IMR-90 (cell line): Measurements from ENCODE around the gene S100A8. TPM values are rescaled to one million over a fixed set of nuclear protein-coding genes. Genes with fewer than 3 reads are reported as not detected.

Source experiments
- ATAC-seq: fragments of 200-7000 bp; cut with Tn5 transposase; 2 replicates; pipeline ENCODE4 v1.9.1; 2020; ENCODE audit warnings: low read depth, mild to moderate bottlenecking, moderate library complexity
- BruUV-seq: library from RNA; stranded (reverse); fragments of 400-500 nt; replicated peaks from 2 replicates; lab custom pipeline; 2021; lab: Mats Ljungman, UMichigan
- CTCF ChIA-PET: fragments of 300-600 bp; formaldehyde crosslinking; extraction: SDS; loops from one replicate; lab custom pipeline; 2021; ENCODE audit warnings: antibody characterized with exemption; lab: Yijun Ruan, JAX
- POLR2A ChIA-PET: fragments of 300-600 bp; sonication (Branson Sonifier 250); formaldehyde crosslinking; loops from one replicate; lab custom pipeline; 2022; ENCODE audit warnings: antibody characterized with exemption; ENCODE audit not compliant: unreplicated experiment; lab: Charles Lee
- DNase-seq: peaks from one replicate; pipeline ENCODE4 v3.0.0; 2013
- H2AFZ ChIP-seq: replicated peaks from 2 replicates; pipeline ENCODE3; 2013; ENCODE audit warnings: low read length, mild to moderate bottlenecking; ENCODE audit not compliant: poor library complexity
- H2AK5ac ChIP-seq: 2 replicates; pipeline ENCODE4 v1.6.1; 2013; ENCODE audit warnings: low read depth, low read length, inconsistent platforms
- H2AK9ac ChIP-seq: replicated peaks from 2 replicates; pipeline ENCODE3; 2013; ENCODE audit warnings: mild to moderate bottlenecking, low read depth, low read length, moderate library complexity; ENCODE audit not compliant: poor library complexity
- H2BK120ac ChIP-seq: 2 replicates; pipeline ENCODE4 v1.6.1; 2013; ENCODE audit warnings: low read depth, low read length, inconsistent platforms
- H2BK15ac ChIP-seq: 3 replicates; pipeline ENCODE4 v1.6.1; 2013; ENCODE audit warnings: low read depth, low read length, inconsistent platforms
- H2BK20ac ChIP-seq: 2 replicates; pipeline ENCODE4 v1.6.1; 2013; ENCODE audit warnings: low read depth, mild to moderate bottlenecking, inconsistent platforms, low read length, moderate library complexity
- H2BK5ac ChIP-seq: 2 replicates; pipeline ENCODE4 v1.6.1; 2013; ENCODE audit warnings: mild to moderate bottlenecking, low read depth, low read length, inconsistent platforms; ENCODE audit not compliant: poor library complexity, severe bottlenecking
- H3K14ac ChIP-seq: replicated peaks from 2 replicates; pipeline ENCODE4 v1.6.1; 2013; ENCODE audit warnings: low read depth, low read length, inconsistent platforms
- H3K18ac ChIP-seq: 2 replicates; pipeline ENCODE4 v1.6.1; 2013; ENCODE audit warnings: low read depth, low read length, control low read depth
- H3K23ac ChIP-seq: 2 replicates; pipeline ENCODE4 v1.6.1; 2013; ENCODE audit warnings: low read depth, low read length, inconsistent platforms
- H3K27ac ChIP-seq: 2 replicates; pipeline ENCODE4 v1.5.1; 2013; ENCODE audit warnings: mild to moderate bottlenecking, control low read depth, low read length; ENCODE audit not compliant: insufficient read depth
- H3K27me3 ChIP-seq: 2 replicates; pipeline ENCODE4 v1.6.1; 2013; ENCODE audit warnings: low read length; ENCODE audit not compliant: control insufficient read depth, insufficient read depth
- H3K36me3 ChIP-seq: 2 replicates; pipeline ENCODE4 v1.6.1; 2013; ENCODE audit warnings: low read length, mixed read lengths; ENCODE audit not compliant: control insufficient read depth, insufficient read depth
- H3K4ac ChIP-seq: 2 replicates; pipeline ENCODE4 v1.6.1; 2013; ENCODE audit warnings: low read depth, low read length, inconsistent platforms
- H3K4me1 ChIP-seq: 2 replicates; pipeline ENCODE4 v1.6.1; 2013; ENCODE audit warnings: low read length, mixed read lengths; ENCODE audit not compliant: control insufficient read depth, insufficient read depth
- H3K4me2 ChIP-seq: 2 replicates; pipeline ENCODE4 v1.6.1; 2013; ENCODE audit warnings: low read depth, mild to moderate bottlenecking, control low read depth, low read length, moderate library complexity
- H3K4me3 ChIP-seq: 2 replicates; pipeline ENCODE4 v1.5.1; 2013; ENCODE audit warnings: low read depth, mild to moderate bottlenecking, control low read depth, low read length, moderate library complexity; ENCODE audit not compliant: insufficient read depth
- H3K56ac ChIP-seq: 2 replicates; pipeline ENCODE4 v1.6.1; 2013; ENCODE audit warnings: low read length, inconsistent platforms; ENCODE audit not compliant: insufficient read depth; ENCODE audit errors: extremely low read depth
- H3K79me1 ChIP-seq, 2 experiments: 2 replicates each; pipeline ENCODE4 v1.6.1; 2013; ENCODE audit warnings: low read length in 2 of 2, inconsistent platforms in 1 of 2, low read depth in 1 of 2
- H3K9ac ChIP-seq: 2 replicates; pipeline ENCODE4 v1.6.1; 2013; ENCODE audit warnings: low read depth, low read length, control low read depth
- H3K9me1 ChIP-seq: 2 replicates; pipeline ENCODE4 v1.6.1; 2013; ENCODE audit warnings: low read length, inconsistent platforms; ENCODE audit not compliant: insufficient read depth
- H3K9me3 ChIP-seq: 2 replicates; pipeline ENCODE4 v1.6.1; 2013; ENCODE audit warnings: low read length; ENCODE audit not compliant: control insufficient read depth, insufficient read depth
- H4K20me1 ChIP-seq: 2 replicates; pipeline ENCODE4 v1.6.1; 2013; ENCODE audit warnings: low read length, inconsistent platforms; ENCODE audit not compliant: insufficient read depth
- H4K5ac ChIP-seq: 2 replicates; pipeline ENCODE4 v1.6.1; 2013; ENCODE audit warnings: mild to moderate bottlenecking, low read depth, low read length, control low read depth
- H4K8ac ChIP-seq, 2 experiments: 2 replicates each; pipeline ENCODE4 v1.6.1; 2013; ENCODE audit warnings: low read depth in 2 of 2, low read length in 2 of 2, control low read depth in 1 of 2, inconsistent platforms in 1 of 2
- H4K91ac ChIP-seq: 2 replicates; pipeline ENCODE4 v1.6.1; 2013; ENCODE audit warnings: low read depth, low read length, inconsistent platforms; ENCODE audit not compliant: insufficient read depth
- BHLHE40 ChIP-seq: fragments of 150-350 bp; IDR thresholded peaks from 2 replicates; pipeline ENCODE4 v1.6.1; 2016; ENCODE audit warnings: mild to moderate bottlenecking, low read depth, low read length
- CEBPB ChIP-seq: IDR thresholded peaks from 2 replicates; pipeline ENCODE4 v1.6.1; 2012; ENCODE audit warnings: low read depth, low read length, improper control_type of control experiment
- CHD1 ChIP-seq: IDR thresholded peaks from 2 replicates; pipeline ENCODE4 v1.6.1; 2012; ENCODE audit warnings: low read depth, low read length, improper control_type of control experiment
- FOS ChIP-seq: fragments of 150-350 bp; IDR thresholded peaks from 2 replicates; pipeline ENCODE4 v1.6.1; 2016; ENCODE audit warnings: low read depth, low read length
- MAFK ChIP-seq: IDR thresholded peaks from 2 replicates; pipeline ENCODE4 v1.6.1; 2012; ENCODE audit warnings: low read depth, low read length, improper control_type of control experiment
- NFE2L2 ChIP-seq: fragments of 150-350 bp; IDR thresholded peaks from 2 replicates; pipeline ENCODE4 v1.6.1; 2016; ENCODE audit warnings: low read depth, mild to moderate bottlenecking, low read length
- RAD21 ChIP-seq: IDR thresholded peaks from 2 replicates; pipeline ENCODE4 v1.6.1; 2012; ENCODE audit warnings: low read length, improper control_type of control experiment
- RCOR1 ChIP-seq: IDR thresholded peaks from 2 replicates; pipeline ENCODE4 v1.6.1; 2012; ENCODE audit warnings: mild to moderate bottlenecking, low read length, improper control_type of control experiment; ENCODE audit not compliant: insufficient replicate concordance
- RFX5 ChIP-seq: IDR thresholded peaks from 2 replicates; pipeline ENCODE4 v1.8.0; 2012; ENCODE audit warnings: low read depth, mild to moderate bottlenecking, low read length, moderate library complexity
- SMC3 ChIP-seq: fragments of 150-350 bp; IDR thresholded peaks from 2 replicates; pipeline ENCODE4 v1.6.1; 2016; ENCODE audit warnings: low read depth, mild to moderate bottlenecking, antibody characterized with exemption, low read length, moderate library complexity
- WGBS, 2 experiments: methylation state at CpG; one replicate each; pipeline versions ENCODE4 v1.1.5 to v1.1.7; 2013; ENCODE audit warnings: missing lambda C conversion rate in 2 of 2; ENCODE audit not compliant: insufficient read length in 1 of 2; ENCODE audit errors: extremely low coverage in 2 of 2; 5-methylcytosine and 5-hydroxymethylcytosine counted together
- dilution Hi-C: fragments of 300-500 bp; cut with HindIII; formaldehyde crosslinking; loops from one replicate; pipeline ENCODE4 v1.14.3; 2018; ENCODE audit warnings: low sequenced_read_pairs; ENCODE audit not compliant: unreplicated experiment
- in situ Hi-C: fragments of 300-500 bp; cut with MboI; formaldehyde crosslinking; loops from 3 replicates; pipeline ENCODE4 v1.14.3; 2019; ENCODE audit warnings: low sequenced_read_pairs, inconsistent platforms, mixed read lengths
- intact Hi-C: fragments of 100-400 bp; cut with micrococcal nuclease; formaldehyde crosslinking; loops from 2 replicates; pipeline ENCODE4 v1.10.0; 2022
- polyA plus RNA-seq, 3 experiments: library from polyadenylated mRNA; depleted of rRNA; stranded (reverse); fragments of >200 nt; gene quantifications; 2 replicates each; pipeline ENCODE4 v1.2.3, GENCODE V29; 2012; ENCODE audit warnings: low replicate concordance in 1 of 3
- total RNA-seq: library from RNA; depleted of rRNA; stranded (reverse); fragments of >200 nt; gene quantifications from 2 replicates; pipeline ENCODE4 v1.2.3, GENCODE V29; 2012
- TF ChIP-seq, protein P1 (sequence below): conservative IDR thresholded peaks from 2 replicates; pipeline ENCODE4 v1.5.1; 2012; ENCODE audit warnings: mild to moderate bottlenecking, low read depth, low read length, improper control_type of control experiment
- TF ChIP-seq, protein P2 (sequence below): fragments of 150-350 bp; IDR thresholded peaks from 2 replicates; pipeline ENCODE4 v1.6.1; 2016; ENCODE audit warnings: low read depth, mild to moderate bottlenecking, low read length, moderate library complexity, borderline replicate concordance

S100A8 gene
- total and polyA plus RNA-seq, 2 of the 4 experiments (the other 2 are of a cell fraction): not detected

DNA sequence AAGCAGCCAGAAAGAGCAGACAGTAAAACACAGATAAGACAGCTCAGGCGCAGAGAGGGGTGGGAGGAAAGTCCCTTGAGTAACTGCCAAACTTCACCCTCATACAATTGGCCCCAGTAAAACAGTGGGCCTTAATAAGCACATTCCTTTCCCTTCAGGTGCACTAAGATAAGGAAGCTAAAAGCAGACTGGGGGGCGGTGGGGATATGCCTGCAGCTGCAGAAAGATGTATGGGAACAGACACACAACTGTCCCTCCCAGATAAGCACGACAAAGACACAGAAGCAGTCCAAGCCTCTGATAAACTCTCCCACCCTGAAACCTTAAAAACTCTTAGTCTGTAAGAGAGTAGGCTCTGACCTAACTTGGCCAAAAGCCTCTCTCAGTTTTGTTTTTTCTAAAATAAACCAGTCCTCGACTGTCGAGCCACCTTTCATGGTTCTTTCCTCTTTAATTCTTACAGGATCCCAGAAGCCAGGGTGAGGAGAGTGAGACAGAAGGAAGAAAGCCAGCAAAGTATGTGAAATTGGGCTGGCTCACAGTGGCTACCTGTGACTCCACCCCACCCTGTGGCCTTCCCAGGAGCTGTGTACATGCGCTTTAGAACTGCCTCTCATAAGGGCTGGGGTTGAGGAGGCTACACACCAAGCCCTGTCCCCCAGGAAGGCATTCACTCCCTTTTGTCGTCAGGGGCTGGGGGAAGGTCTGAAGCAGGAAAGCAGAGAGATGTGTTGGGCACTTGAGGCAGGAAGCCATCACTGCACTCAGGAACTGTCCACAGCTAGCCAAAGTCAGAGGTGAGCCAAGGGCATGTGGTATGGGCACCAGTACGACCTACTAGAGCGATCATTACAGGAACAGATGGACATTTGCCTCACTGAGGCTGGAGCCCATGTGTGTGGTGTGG is 46.8 kb downstream of the S100A8 start:
- Histone ChIP-seq H2BK120ac (no peak overlapping the region), H3K23ac (no peak overlapping the region), H2BK5ac (no peak overlapping the region), H3K9ac (no peak overlapping the region), H3K9me3 (no peaks in the 10 kb centered on the region), H2AFZ (peak overlapping the region; percentile 38), H4K5ac (no peak overlapping the region), H4K91ac (no peak overlapping the region), H3K79me1 (no peaks in the 10 kb centered on the region), H3K4me3 (no peak overlapping the region), H2BK20ac (no peak overlapping the region), H3K9me1 (no peaks in the 10 kb centered on the region), H3K36me3 (no peaks in the 10 kb centered on the region), H3K27me3 (peaks cover 4% of the 10 kb centered on the region), H2AK5ac (no peak overlapping the region), H3K4me1 (no peaks in the 10 kb centered on the region), H3K56ac (no peak overlapping the region), H3K27ac (no peak overlapping the region), H4K8ac (no peak overlapping the region), H2BK15ac (no peak overlapping the region), H3K14ac (no peak overlapping the region), H4K20me1 (no peaks in the 10 kb centered on the region), H3K4ac (no peak overlapping the region), H2AK9ac (no peak overlapping the region), H3K18ac (no peak overlapping the region), H3K4me2 (no peak overlapping the region)
- in situ Hi-C loops (no loop called here), intact Hi-C loops (no loop called here), dilution Hi-C loops (no loop called here)
- ATAC-seq: no peak
- ChIA-PET POLR2A (no interaction called here), CTCF (interaction anchor here (1.3 kb wide), 1 partner anchor 9 kb away, joined by 4 read pairs; no protein-coding TSS in a partner anchor)
- TF ChIP-seq CEBPB (no peak), SMC3 (no peak), NFE2L2 (no peak), RAD21 (no peak), MAFK (no peak), BHLHE40 (no peak), RFX5 (no peak), CHD1 (no peak), RCOR1 (no peak), FOS (no peak)
- TF ChIP-seq, protein P1, sequence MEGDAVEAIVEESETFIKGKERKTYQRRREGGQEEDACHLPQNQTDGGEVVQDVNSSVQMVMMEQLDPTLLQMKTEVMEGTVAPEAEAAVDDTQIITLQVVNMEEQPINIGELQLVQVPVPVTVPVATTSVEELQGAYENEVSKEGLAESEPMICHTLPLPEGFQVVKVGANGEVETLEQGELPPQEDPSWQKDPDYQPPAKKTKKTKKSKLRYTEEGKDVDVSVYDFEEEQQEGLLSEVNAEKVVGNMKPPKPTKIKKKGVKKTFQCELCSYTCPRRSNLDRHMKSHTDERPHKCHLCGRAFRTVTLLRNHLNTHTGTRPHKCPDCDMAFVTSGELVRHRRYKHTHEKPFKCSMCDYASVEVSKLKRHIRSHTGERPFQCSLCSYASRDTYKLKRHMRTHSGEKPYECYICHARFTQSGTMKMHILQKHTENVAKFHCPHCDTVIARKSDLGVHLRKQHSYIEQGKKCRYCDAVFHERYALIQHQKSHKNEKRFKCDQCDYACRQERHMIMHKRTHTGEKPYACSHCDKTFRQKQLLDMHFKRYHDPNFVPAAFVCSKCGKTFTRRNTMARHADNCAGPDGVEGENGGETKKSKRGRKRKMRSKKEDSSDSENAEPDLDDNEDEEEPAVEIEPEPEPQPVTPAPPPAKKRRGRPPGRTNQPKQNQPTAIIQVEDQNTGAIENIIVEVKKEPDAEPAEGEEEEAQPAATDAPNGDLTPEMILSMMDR: no peak
- TF ChIP-seq, protein P2, sequence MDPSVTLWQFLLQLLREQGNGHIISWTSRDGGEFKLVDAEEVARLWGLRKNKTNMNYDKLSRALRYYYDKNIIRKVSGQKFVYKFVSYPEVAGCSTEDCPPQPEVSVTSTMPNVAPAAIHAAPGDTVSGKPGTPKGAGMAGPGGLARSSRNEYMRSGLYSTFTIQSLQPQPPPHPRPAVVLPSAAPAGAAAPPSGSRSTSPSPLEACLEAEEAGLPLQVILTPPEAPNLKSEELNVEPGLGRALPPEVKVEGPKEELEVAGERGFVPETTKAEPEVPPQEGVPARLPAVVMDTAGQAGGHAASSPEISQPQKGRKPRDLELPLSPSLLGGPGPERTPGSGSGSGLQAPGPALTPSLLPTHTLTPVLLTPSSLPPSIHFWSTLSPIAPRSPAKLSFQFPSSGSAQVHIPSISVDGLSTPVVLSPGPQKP: no peak
- 30% methylated on average over 3 of the region's 9 CpGs; no CpG with 5 or more reads in 1 of the 2 experiments for WGBS, 2 experiments
- no peak for DNase-seq
- no TSS peak for BruUV-seq
